OCI-LY7 (cell line): Measurements from ENCODE around the gene IDUA. TPM values are rescaled to one million over a fixed set of nuclear protein-coding genes. Genes with fewer than 3 reads are reported as not detected.

Experiments used
- BruUV-seq: library from RNA; stranded (reverse); fragments of 400-500 nt; replicated peaks from 2 replicates; lab custom pipeline; 2021; lab: Mats Ljungman, UMichigan
- CTCF ChIA-PET: fragments of 300-600 bp; sonication (Branson Sonifier 250); formaldehyde crosslinking; loops from one replicate; lab custom pipeline; 2022; ENCODE audit warnings: antibody characterized with exemption; ENCODE audit not compliant: unreplicated experiment; lab: Charles Lee
- POLR2A ChIA-PET: fragments of 300-600 bp; sonication (Branson Sonifier 250); formaldehyde crosslinking; loops from one replicate; lab custom pipeline; 2022; ENCODE audit warnings: antibody characterized with exemption; lab: Charles Lee
- DNase-seq: peaks from one replicate; pipeline ENCODE4 v3.0.0-alpha.2; 2015; ENCODE audit warnings: low spot score
- H2AFZ ChIP-seq: fragments of 200-600 bp; sonication (generic), shearing (Covaris generic); 2 replicates; pipeline ENCODE4 v1.6.1; 2014; ENCODE audit warnings: mild to moderate bottlenecking, antibody characterized with exemption, low read length, moderate library complexity
- H3K27ac ChIP-seq: fragments of 200-600 bp; sonication (generic); 2 replicates; pipeline ENCODE4 v1.5.1; 2014; ENCODE audit warnings: mixed run types, low read depth, mild to moderate bottlenecking, moderate library complexity, low read length, inconsistent platforms; ENCODE audit not compliant: poor library complexity, severe bottlenecking
- H3K36me3 ChIP-seq: fragments of 200-600 bp; sonication (generic); 2 replicates; pipeline ENCODE4 v1.6.1; 2014; ENCODE audit warnings: mild to moderate bottlenecking, antibody characterized with exemption, low read length, moderate library complexity, mixed read lengths; ENCODE audit not compliant: insufficient read depth
- H3K4me1 ChIP-seq: fragments of 200-600 bp; sonication (generic); 2 replicates; pipeline ENCODE4 v1.5.1; 2014; ENCODE audit warnings: mild to moderate bottlenecking, low read length; ENCODE audit not compliant: insufficient read depth, poor library complexity, severe bottlenecking
- H3K4me2 ChIP-seq: fragments of 200-600 bp; sonication (generic); 2 replicates; pipeline ENCODE4 v1.6.1; 2014; ENCODE audit warnings: mild to moderate bottlenecking, low read length
- H3K4me3 ChIP-seq: fragments of 200-600 bp; sonication (generic); 2 replicates; pipeline ENCODE4 v1.5.1; 2014; ENCODE audit warnings: mild to moderate bottlenecking, low read depth, low read length; ENCODE audit not compliant: poor library complexity, severe bottlenecking
- H3K79me2 ChIP-seq: fragments of 200-600 bp; sonication (generic); 2 replicates; pipeline ENCODE4 v1.6.1; 2016; ENCODE audit warnings: low read depth, mild to moderate bottlenecking, low read length, moderate library complexity, mixed read lengths; ENCODE audit not compliant: insufficient read depth
- H3K9me2 ChIP-seq: fragments of 200-600 bp; sonication (generic); 2 replicates; pipeline ENCODE4 v1.6.1; 2016; ENCODE audit warnings: mild to moderate bottlenecking, low read length, mixed read lengths; ENCODE audit not compliant: insufficient read depth
- H3K9me3 ChIP-seq: fragments of 200-600 bp; sonication (generic); 2 replicates; pipeline ENCODE4 v1.6.1; 2014; ENCODE audit warnings: mild to moderate bottlenecking, mixed run types, low read length, mixed read lengths
- H4K20me1 ChIP-seq: fragments of 200-600 bp; sonication (generic); 2 replicates; pipeline ENCODE4 v1.6.1; 2014; ENCODE audit warnings: mild to moderate bottlenecking, antibody characterized with exemption, low read length, moderate library complexity, mixed read lengths; ENCODE audit not compliant: insufficient read depth
- EZH2phosphoT487 ChIP-seq: fragments of 200-600 bp; sonication (generic); IDR thresholded peaks from 2 replicates; pipeline ENCODE4 v1.6.1; 2018; ENCODE audit warnings: low read depth, borderline replicate concordance, mild to moderate bottlenecking, mixed run types, antibody characterized with exemption, low read length, moderate library complexity, mixed read lengths
- intact Hi-C: fragments of 100-400 bp; cut with micrococcal nuclease; formaldehyde crosslinking; loops from one replicate; pipeline ENCODE4 v1.10.0; 2022; ENCODE audit not compliant: unreplicated experiment
- total RNA-seq, 2 experiments: library from RNA; depleted of rRNA in 1 of 2; stranded (reverse); fragments of >200 nt in 1 of 2; shearing (Covaris generic) in 1 of 2; gene quantifications; 2 replicates each; pipeline ENCODE4 v1.2.3, GENCODE V29; 2014 to 2022
- TF ChIP-seq, protein P1 (sequence below): fragments of 200-600 bp; sonication (generic); conservative IDR thresholded peaks from 2 replicates; pipeline ENCODE4 v1.5.1; 2014; ENCODE audit warnings: mild to moderate bottlenecking, antibody characterized with exemption, low read length, moderate library complexity, mixed read lengths

IDUA gene
- total RNA-seq, 2 experiments from 2014 or later, result 12.3 to 15.7 TPM

DNA sequence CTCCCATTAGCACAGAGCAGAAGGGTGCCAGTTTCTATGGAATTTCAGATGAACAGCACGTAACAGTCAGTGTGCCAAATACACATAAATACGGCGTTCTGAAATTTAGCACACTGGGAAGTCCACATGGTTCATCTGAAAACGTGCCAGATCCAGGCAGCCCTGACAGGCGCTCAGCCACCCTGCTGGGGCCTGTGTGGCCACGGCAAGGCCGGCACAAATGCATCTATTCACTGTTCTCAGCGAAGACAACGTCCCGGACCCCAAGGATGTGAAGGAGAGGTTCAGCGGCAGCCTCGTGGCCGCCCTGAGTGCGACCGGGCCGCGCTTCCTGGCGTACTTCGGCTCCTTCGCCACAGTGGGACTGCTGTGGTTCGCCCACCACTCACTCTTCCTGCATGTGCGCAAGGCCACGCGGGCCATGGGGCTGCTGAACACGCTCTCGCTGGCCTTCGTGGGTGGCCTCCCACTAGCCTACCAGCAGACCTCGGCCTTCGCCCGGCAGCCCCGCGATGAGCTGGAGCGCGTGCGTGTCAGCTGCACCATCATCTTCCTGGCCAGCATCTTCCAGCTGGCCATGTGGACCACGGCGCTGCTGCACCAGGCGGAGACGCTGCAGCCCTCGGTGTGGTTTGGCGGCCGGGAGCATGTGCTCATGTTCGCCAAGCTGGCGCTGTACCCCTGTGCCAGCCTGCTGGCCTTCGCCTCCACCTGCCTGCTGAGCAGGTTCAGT is 29.1 kb upstream of the IDUA start:
- Histone ChIP-seq H2AFZ (no peak overlapping the region), H4K20me1 (no peaks in the 10 kb centered on the region), H3K36me3 (no peaks in the 10 kb centered on the region), H3K9me3 (no peaks in the 10 kb centered on the region), H3K9me2 (no peaks in the 10 kb centered on the region), H3K4me3 (no peak overlapping the region), H3K4me2 (no peak overlapping the region), H3K79me2 (no peaks in the 10 kb centered on the region), H3K4me1 (no peaks in the 10 kb centered on the region), H3K27ac (no peak overlapping the region)
- ChIA-PET POLR2A (no interaction called here), CTCF (no interaction called here)
- intact Hi-C loops, result no loop called here
- no peak for TF ChIP-seq EZH2phosphoT487
- TF ChIP-seq, protein P1, sequence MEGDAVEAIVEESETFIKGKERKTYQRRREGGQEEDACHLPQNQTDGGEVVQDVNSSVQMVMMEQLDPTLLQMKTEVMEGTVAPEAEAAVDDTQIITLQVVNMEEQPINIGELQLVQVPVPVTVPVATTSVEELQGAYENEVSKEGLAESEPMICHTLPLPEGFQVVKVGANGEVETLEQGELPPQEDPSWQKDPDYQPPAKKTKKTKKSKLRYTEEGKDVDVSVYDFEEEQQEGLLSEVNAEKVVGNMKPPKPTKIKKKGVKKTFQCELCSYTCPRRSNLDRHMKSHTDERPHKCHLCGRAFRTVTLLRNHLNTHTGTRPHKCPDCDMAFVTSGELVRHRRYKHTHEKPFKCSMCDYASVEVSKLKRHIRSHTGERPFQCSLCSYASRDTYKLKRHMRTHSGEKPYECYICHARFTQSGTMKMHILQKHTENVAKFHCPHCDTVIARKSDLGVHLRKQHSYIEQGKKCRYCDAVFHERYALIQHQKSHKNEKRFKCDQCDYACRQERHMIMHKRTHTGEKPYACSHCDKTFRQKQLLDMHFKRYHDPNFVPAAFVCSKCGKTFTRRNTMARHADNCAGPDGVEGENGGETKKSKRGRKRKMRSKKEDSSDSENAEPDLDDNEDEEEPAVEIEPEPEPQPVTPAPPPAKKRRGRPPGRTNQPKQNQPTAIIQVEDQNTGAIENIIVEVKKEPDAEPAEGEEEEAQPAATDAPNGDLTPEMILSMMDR, result no peak
- BruUV-seq, result no TSS peak
- DNase-seq, result no peak

DNA sequence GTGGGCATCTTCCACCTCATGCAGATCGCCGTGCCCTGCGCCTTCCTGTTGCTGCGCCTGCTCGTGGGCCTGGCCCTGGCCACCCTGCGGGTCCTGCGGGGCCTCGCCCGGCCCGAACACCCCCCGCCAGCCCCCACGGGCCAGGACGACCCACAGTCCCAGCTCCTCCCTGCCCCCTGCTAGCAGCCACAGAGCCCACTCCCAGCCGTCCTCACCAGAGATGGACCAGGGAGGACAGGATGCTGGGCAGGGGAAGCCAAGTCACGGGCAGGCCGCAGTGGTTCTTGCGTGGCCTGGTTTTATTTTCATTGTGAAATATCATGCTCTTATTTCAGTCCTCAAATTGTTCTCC is 28.6 kb upstream of the IDUA start:
- no TSS peak for BruUV-seq
- H3K4me3 ChIP-seq, result no peak overlapping the region
- no peaks in the 10 kb centered on the region for H3K9me3 ChIP-seq
- H3K9me2 ChIP-seq, result no peaks in the 10 kb centered on the region
- H3K27ac ChIP-seq, result no peak overlapping the region
- H4K20me1 ChIP-seq, result no peaks in the 10 kb centered on the region
- CTCF ChIA-PET, result no interaction called here
- no peak for TF ChIP-seq EZH2phosphoT487
- TF ChIP-seq, protein P1, result no peak
- intact Hi-C loops, result no loop called here
- H3K36me3 ChIP-seq, result no peaks in the 10 kb centered on the region
- no peaks in the 10 kb centered on the region for H3K4me1 ChIP-seq
- no peak for DNase-seq
- H2AFZ ChIP-seq, result no peak overlapping the region
- no peak overlapping the region for H3K4me2 ChIP-seq
- no peaks in the 10 kb centered on the region for H3K79me2 ChIP-seq
- POLR2A ChIA-PET, result no interaction called here

DNA sequence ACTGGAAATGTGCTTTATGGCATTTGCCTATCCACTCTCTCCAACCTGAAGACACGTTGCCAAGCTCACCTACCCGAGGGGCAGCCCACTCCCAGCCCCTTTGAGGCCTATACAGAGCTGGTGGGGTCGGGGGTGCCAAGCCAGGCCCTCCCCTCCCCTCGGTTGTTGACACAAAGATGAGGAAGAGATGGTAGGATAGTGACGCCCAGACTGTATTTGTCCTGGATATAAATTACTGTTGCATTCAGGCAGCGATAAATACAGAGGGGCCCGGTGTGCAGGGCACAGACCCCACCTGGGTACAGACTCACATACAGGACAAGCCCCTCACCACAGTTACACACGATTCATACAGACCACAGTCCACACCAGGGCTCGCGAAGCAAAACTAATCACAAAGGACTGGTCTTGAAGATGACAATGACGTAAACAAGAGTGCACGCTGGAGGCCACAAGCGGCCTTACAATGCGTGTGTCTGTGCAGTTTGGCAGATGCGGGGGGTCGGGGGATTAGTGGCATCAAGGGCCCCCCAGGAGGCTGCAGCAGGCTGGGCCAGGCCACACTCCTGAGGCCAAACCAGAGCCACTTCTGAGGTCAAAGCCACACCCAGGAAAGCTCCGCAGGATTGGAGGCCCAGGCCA is 28.0 kb upstream of the IDUA start:
- H3K9me3 ChIP-seq, result no peaks in the 10 kb centered on the region
- no TSS peak for BruUV-seq
- H3K4me2 ChIP-seq, result no peak overlapping the region
- H4K20me1 ChIP-seq, result no peaks in the 10 kb centered on the region
- ChIA-PET POLR2A (no interaction called here), CTCF (no interaction called here)
- no peak overlapping the region for H2AFZ ChIP-seq
- intact Hi-C loops, result no loop called here
- TF ChIP-seq, protein P1, result no peak
- TF ChIP-seq EZH2phosphoT487, result no peak
- H3K4me1 ChIP-seq, result no peaks in the 10 kb centered on the region
- H3K79me2 ChIP-seq, result no peaks in the 10 kb centered on the region
- no peaks in the 10 kb centered on the region for H3K9me2 ChIP-seq
- H3K36me3 ChIP-seq, result no peaks in the 10 kb centered on the region
- DNase-seq, result no peak
- H3K4me3 ChIP-seq, result no peak overlapping the region
- H3K27ac ChIP-seq, result no peak overlapping the region
